ENCODE measurements around the gene NCOA6.

The NCOA6 gene

DNA sequence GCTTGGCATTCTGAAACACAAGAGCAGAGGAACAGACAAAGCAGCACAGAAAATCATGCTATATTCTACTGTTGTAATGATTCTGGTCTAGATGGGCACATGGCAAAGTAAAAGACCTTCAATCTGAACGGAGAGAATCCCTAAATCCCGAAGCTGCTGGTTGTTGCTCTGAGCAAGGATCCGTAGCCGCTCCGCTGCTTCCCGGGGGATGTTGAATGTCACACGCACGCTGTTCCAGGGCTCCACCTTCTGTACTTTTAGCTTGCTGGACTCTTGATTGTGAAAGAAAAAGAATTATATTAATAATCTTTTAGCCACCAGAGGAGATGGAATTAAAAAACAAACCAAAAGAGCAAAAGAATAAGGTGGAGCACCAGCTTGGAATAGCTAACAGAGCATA, 49.3 kb downstream of the NCOA6 start:
- DNase-seq: no peak

DNA sequence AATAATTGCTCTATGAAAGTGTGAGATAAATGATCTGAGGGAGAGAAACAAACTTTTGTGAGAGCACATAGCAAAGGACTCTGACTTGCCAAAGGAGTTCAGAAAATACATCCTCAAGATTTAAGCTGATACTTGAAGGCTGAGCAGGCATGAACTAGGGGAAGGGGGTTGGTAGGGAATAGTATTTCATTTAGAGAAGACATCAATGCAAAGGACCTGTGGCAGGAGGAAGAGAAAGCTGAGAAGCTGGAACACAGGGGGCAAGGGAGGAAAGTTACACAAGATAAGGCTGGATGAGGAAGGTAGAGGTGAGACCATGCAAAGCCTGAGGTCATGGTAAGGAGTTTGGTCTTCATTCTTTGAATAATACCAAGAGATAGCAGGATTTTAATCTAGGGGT, 50.6 kb downstream of the NCOA6 start:
- DNase-seq: no peak

GRCh38 chr20:34774449-34774848, 51.0 kb downstream of the NCOA6 start:
- no peak for DNase-seq

GRCh38 chr20:34773726-34774125, 51.7 kb downstream of the NCOA6 start:
- DNase-seq: no peak

DNA sequence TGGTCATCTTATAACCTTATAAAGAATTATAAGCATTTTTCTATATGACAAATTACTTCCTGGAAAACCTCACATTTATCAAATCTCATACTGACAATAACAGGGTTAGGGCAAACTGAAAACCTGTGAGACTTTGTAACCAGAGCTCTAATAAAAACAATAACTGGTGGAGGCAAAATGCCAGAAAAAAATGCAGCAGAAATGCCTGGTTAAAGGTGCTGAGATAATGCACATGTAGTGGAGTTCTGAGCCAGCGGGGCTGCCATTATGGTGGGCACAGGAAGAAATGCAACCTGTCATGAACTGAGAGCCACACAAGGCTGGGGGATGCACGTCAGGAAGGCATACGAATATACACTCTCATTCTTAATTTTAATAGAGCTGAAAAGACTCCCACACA, 53.0 kb downstream of the NCOA6 start:
- no peak for DNase-seq

DNA sequence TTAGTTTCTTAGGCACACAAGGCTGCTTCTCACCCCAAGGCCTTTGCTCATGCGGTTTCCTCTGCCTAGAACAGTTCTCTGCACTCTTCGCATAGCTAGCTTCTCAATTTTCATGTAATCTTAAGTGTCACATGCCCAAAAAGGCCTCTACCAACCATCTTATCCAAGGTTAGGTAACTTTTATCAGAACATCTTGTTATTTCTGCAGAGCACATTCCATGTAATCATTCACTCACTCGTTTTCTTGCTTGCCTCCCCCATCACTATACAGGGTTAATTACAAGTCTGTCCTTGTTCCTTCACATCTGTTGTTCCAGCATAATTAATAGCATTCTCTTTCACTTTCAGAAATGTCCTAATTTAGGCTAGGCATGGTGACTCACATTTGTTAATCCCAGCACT, 53.8 kb downstream of the NCOA6 start:
- no peak for DNase-seq

- no peak for DNase-seq
These were observed 57.4 kb downstream of the NCOA6 start for GRCh38 chr20:34768096-34768495.

DNA sequence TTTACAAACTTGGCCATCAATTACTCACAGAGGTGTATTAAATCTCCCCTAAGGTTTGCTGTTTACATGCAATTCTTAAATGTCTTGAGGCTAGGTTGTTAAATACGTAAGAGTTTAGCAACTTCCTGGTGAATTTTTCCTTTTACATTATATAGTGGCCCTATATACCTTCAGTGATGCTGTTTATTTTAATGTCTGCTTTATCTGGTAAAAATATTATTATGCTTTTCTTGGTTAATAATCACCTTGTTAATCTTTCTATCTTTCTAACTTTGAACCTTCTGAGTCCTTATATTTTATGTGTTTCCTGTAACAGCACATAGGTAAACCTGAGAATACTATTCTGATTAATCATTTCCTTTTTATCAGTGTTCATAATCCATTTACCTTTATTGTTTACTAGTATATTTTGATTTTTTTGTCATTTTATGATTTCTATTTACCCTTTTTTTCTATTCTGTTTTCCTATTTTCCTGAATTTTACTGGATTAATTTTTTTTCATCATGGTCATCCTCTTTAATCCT, 63.4 kb downstream of the NCOA6 start:
- DNase-seq: no peak

- DNase-seq: no peak
These were observed 70.1 kb downstream of the NCOA6 start for GRCh38 chr20:34755367-34755766.

DNA sequence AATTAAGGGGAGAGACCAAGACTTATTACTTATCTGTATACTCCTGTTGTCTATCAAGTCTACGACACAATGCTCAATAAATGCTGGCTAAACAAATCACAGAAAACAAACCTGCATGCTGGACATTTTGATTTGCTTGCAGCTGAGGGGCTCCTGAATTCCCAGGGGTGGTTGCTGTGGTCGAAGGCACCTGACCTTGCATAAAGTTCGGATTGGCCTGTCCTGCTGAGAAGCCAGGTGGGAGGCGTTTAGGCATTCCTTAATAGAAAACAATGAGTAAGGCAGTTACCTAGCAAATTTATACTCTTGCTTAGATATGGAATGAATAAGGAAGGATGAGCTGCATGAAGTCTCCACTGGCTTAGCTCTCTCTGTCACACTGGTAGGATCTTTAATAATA, 70.8 kb downstream of the NCOA6 start:
- no peak for DNase-seq

- no peak for DNase-seq
These were observed 71.6 kb downstream of the NCOA6 start for GRCh38 chr20:34753706-34754461.

DNA sequence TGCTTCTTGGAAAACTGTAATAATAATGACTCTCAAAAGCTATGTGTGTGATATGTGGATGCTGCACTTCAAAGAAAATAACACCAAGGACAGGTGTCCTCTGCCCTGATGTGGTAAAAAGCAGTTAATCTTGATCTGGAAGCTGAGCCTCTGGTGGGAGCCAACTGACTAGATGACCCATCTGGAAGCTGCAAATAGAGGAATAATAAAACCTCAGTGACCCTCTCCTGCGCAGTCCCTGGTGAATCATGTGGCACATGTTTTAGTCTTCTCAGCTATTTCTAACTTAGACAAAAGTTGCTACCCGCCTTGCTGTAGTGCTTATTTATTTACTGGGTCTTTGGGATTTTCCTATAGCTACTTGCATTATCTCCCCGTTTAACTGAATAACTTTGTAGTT, 74.0 kb downstream of the NCOA6 start:
- DNase-seq: no peak

- DNase-seq: no peak
These were observed 75.0 kb downstream of the NCOA6 start for GRCh38 chr20:34750484-34750883.

DNA sequence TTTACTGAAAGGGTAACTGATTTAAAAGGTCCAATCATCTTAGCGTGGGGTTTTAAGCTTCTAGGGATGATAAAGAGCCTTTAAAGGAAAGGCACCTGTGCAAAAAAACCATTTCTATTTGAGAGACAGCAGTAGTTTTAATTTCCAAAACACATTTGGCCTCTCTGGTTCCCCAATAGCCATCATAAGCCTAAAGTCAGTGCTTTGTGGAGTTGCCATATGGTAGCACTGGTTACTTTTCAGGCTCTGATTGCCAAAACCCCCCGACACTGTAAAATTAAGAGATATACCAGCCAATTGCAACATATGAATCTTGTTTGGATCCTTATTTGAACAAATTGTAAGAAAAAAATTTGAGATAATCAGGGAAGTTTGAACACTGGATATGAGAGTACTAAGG, 76.7 kb downstream of the NCOA6 start:
- DNase-seq: no peak

DNA sequence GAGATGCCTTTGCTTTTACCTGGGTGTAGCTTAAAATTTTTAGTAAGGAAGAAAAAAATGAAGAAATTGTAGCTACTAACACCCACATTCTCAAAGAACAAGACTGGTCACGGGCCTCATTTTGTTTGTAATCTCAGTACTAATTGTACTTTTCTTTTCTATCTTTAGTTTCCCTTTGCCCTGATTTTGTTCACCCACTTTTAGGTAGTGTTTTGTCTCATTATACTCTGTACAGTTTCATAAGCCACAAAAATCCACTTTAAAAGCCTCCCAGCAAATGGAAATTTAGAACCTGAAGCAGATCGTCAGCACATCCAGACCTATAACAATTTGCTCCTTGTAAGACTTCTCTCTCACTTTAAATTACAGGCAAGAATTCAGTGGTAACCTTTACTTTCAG, 78.0 kb downstream of the NCOA6 start:
- DNase-seq: no peak

- DNase-seq: no peak
These were observed 78.8 kb downstream of the NCOA6 start for GRCh38 chr20:34746674-34747073.

GRCh38 chr20:34744847-34745246, 80.6 kb downstream of the NCOA6 start:
- no peak for DNase-seq

- no peak for DNase-seq
These were observed 81.1 kb downstream of the NCOA6 start for GRCh38 chr20:34744340-34744739.

- DNase-seq: no peak
These were observed 82.4 kb downstream of the NCOA6 start for GRCh38 chr20:34743039-34743438.

- no peak for DNase-seq
These were observed 89.2 kb downstream of the NCOA6 start for GRCh38 chr20:34736106-34736735.

DNA sequence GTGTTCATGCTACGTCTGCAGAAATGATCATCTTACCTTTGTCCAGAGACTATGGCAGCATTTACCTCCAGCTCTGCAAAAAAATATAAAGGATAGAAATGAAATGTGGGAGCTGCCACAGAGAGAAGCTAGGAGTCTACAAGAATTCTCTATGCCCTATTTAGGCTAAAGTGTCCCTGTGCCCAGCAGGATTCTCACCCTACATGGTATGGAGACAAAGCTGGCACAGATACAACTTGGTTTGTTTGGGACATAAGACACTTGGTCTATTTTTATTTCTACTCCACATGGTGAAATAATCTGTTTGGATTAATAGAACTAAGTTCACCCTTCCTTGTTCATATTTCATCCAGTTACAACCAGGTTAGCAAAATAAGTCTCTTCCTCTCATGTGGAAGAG, 92.9 kb downstream of the NCOA6 start:
- DNase-seq: no peak

DNA sequence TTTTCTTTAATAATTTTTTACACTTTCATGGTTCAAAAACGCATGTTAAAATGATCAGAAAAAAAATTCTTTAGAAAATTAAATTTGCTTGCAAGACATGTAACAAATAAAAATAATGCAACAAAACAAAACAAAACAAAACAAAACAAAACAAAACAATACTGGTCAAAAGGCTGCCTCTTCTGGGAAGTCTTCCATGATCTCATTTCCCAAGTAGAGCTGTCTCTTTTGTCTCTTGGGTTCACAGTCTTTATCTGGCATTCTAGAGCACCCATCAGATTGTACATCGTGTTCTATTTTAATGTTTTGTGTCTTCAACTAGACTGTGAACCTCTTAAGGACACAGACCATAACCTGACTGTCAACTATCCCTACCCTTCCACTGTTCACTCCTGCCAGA, 96.0 kb downstream of the NCOA6 start:
- DNase-seq: no peak

GRCh38 chr20:34724172-34724571, 101.3 kb downstream of the NCOA6 start:
- no peak for DNase-seq

Measured in hypothalamus (tissue), 51 donors.